Lower lobe of right lung (tissue), 2 donors: ENCODE results near the gene PLEK. TPM values are rescaled to one million over a fixed set of nuclear protein-coding genes. Genes with fewer than 3 reads are reported as not detected.

Source experiments
- ATAC-seq, 2 donors: fragments of 200-7000 bp; cut with Tn5 transposase; one replicate each; pipeline ENCODE4 v1.9.1; 2020 to 2022; ENCODE audit warnings: mild to moderate bottlenecking in 2 of 2, moderate library complexity in 2 of 2
- DNase-seq: peaks from one replicate; pipeline ENCODE4 v3.0.0-alpha.2; 2020
- H3K27ac ChIP-seq: fragments of 200-600 bp; one replicate; pipeline ENCODE4 v1.8.0; 2022
- H3K27me3 ChIP-seq: fragments of 200-600 bp; one replicate; pipeline ENCODE4 v1.8.0; 2022; ENCODE audit warnings: low read depth
- H3K36me3 ChIP-seq: fragments of 200-600 bp; one replicate; pipeline ENCODE4 v1.8.0; 2022; ENCODE audit warnings: mild to moderate bottlenecking
- H3K4me1 ChIP-seq: fragments of 200-600 bp; one replicate; pipeline ENCODE4 v1.8.0; 2022
- H3K4me3 ChIP-seq: fragments of 200-600 bp; one replicate; pipeline ENCODE4 v1.8.0; 2022; ENCODE audit warnings: mild to moderate bottlenecking
- H3K9me3 ChIP-seq: fragments of 200-600 bp; one replicate; pipeline ENCODE4 v1.8.0; 2022
- intact Hi-C: fragments of 100-400 bp; cut with DNase I; formaldehyde crosslinking; loops from one replicate; pipeline ENCODE4 v1.11.0; 2022
- total RNA-seq: library from RNA; stranded (reverse); fragmentation: NEBNext Ultra II Directional; extraction: Animal tissue kit (Norgen Biotek cat#: 25700); gene quantifications from one replicate; pipeline ENCODE4 v1.2.1, GENCODE V29; 2021
- TF ChIP-seq, protein P1 (sequence below): fragments of 200-600 bp; IDR thresholded peaks from one replicate; pipeline ENCODE4 v1.8.0; 2022; ENCODE audit warnings: antibody characterized with exemption, mild to moderate bottlenecking
- donor health status: DM: no; HTN: yes; CAD: no; lungs with severe emphysema.

The PLEK gene
- total RNA-seq, 1 donor from 2014 or later: 42.1 TPM

- no peak overlapping the region for H3K4me3 ChIP-seq
- ATAC-seq: peak in 1 of 2 donors; percentile 37
- no peaks in the 10 kb centered on the region for H3K36me3 ChIP-seq
- H3K27ac ChIP-seq: no peak overlapping the region
- DNase-seq: no peak
- H3K4me1 ChIP-seq: no peaks in the 10 kb centered on the region
- H3K9me3 ChIP-seq: no peaks in the 10 kb centered on the region
- TF ChIP-seq, protein P1, sequence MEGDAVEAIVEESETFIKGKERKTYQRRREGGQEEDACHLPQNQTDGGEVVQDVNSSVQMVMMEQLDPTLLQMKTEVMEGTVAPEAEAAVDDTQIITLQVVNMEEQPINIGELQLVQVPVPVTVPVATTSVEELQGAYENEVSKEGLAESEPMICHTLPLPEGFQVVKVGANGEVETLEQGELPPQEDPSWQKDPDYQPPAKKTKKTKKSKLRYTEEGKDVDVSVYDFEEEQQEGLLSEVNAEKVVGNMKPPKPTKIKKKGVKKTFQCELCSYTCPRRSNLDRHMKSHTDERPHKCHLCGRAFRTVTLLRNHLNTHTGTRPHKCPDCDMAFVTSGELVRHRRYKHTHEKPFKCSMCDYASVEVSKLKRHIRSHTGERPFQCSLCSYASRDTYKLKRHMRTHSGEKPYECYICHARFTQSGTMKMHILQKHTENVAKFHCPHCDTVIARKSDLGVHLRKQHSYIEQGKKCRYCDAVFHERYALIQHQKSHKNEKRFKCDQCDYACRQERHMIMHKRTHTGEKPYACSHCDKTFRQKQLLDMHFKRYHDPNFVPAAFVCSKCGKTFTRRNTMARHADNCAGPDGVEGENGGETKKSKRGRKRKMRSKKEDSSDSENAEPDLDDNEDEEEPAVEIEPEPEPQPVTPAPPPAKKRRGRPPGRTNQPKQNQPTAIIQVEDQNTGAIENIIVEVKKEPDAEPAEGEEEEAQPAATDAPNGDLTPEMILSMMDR: no peak
- intact Hi-C loops: no loop called here
- no peaks in the 10 kb centered on the region for H3K27me3 ChIP-seq
Observed at GRCh38 chr2:68356599-68357239, 8.4 kb upstream of the PLEK start.

DNA sequence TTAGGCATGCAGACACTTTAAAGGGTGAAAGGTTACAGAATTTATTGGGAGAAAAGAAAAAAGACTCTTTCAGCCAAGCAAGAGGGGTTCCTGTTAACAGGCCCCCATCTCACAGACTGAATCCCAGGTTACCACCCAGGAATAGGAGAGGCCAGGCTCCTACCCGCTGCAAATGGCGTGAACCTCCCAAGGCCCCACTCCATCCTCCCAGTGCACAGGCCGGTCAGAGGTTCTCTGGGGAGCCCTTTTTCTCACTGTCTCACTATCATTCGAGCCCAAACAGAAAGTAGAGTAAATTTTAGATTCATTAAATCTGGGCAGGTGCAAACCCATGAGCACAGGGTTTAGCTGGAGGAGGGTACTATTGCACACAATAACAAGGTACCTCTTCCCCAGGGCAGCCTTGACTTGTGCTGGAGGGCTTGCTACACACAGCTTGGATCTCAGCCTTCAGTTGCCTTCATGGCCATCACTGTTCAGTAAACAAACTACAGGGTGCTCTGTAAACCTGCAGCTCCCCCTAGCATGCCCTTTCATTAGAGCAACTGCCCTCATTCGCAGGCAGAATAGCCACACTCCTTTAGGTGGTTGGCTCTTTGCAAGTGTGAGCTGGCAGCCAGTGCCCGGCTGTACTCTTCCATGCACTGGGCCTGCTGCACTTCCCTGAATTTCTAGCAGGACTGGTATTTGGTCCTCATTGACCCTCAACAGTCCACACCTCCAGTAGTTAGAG lies 7.3 kb upstream of the PLEK start:
- Histone ChIP-seq H3K4me3 (no peak overlapping the region), H3K36me3 (no peaks in the 10 kb centered on the region), H3K27ac (no peak overlapping the region), H3K9me3 (no peaks in the 10 kb centered on the region), H3K4me1 (peaks cover 1% of the 10 kb centered on the region), H3K27me3 (no peaks in the 10 kb centered on the region)
- TF ChIP-seq, protein P1: peak; percentile 50
- intact Hi-C loops: no loop called here
- ATAC-seq: peak; percentile 58 to 74
- DNase-seq: no peak

DNA sequence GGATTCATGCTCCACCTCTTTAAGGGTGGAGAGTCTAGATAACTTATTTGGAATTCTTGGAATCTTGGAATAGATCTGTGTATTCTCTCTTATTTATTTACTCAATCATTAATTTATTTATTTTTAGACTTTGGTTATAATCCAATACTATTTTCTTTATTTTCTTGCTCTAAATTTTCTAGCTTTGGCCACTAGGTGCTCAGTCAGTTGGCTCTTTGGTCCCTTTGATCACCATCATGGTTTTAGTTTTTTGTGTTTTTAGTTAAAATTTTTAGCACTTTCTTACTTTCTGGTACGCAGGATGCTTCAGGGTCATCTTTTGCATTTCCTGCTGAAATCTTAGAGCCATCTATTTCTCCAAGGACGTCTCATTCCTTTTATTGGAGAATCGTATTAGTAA lies 5.2 kb upstream of the PLEK start:
- no peaks in the 10 kb centered on the region for H3K36me3 ChIP-seq
- H3K27ac ChIP-seq: no peak overlapping the region
- TF ChIP-seq, protein P1: no peak
- peaks cover 10% of the 10 kb centered on the region for H3K4me1 ChIP-seq
- H3K27me3 ChIP-seq: no peaks in the 10 kb centered on the region
- intact Hi-C loops: no loop called here
- H3K4me3 ChIP-seq: no peak overlapping the region
- no peak for ATAC-seq
- DNase-seq: no peak
- H3K9me3 ChIP-seq: no peaks in the 10 kb centered on the region

DNA sequence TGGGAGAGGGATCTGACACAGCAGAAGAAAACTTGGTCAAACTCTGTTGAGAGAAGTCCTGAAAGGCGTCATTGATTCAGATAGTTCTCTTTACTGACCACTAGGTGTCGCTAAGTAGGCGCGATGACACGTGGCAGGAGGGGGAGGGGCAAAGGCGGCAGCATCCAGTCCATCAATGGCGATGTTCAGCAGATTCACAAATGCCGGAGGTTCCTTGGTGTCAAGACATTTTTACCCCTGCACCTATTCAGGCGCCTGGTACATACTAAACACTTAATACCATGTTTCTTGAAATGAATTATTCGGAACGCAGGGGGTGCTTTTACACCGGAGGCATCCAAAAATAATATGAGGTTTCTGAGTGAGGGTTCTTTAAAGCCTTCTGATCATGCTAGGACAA lies 3.0 kb upstream of the PLEK start:
- no peaks in the 10 kb centered on the region for H3K9me3 ChIP-seq
- no peaks in the 10 kb centered on the region for H3K27me3 ChIP-seq
- H3K4me1 ChIP-seq: peaks cover 10% of the 10 kb centered on the region
- no peaks in the 10 kb centered on the region for H3K36me3 ChIP-seq
- DNase-seq (peak; percentile 88), ATAC-seq (peak; percentile 89)
- TF ChIP-seq, protein P1: peak; percentile 88
- peak overlapping the region; percentile 34 for H3K4me3 ChIP-seq
- H3K27ac ChIP-seq: no peak overlapping the region
- intact Hi-C loops: no loop called here

DNA sequence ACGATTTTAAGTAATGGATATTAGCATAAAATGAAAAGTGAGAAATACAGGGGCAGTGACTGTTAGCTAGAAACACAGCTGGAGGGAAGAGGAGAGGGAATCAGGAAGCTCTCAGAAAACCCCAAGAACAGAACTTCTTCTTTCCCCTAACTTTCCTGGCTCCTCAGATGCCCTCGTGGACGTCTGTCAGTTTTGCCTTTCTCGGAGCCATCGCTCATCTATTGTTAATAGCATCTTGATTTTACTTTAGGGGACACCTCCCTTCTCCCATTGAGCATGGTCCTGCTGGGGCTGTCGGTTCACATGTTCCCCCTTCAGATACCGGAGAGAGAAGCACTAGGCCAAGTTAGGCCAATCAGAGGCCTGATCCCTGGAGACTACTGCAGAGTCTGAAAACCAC lies 2.3 kb upstream of the PLEK start:
- Histone ChIP-seq H3K4me3 (no peak overlapping the region), H3K27ac (peak overlapping the region; percentile 5), H3K9me3 (no peaks in the 10 kb centered on the region), H3K27me3 (no peaks in the 10 kb centered on the region), H3K4me1 (peaks cover 13% of the 10 kb centered on the region), H3K36me3 (no peaks in the 10 kb centered on the region)
- ATAC-seq (no peak), DNase-seq (no peak)
- TF ChIP-seq, protein P1: no peak
- intact Hi-C loops: no loop called here
